HepG2 (cell line): Measurements from ENCODE around the gene JDP2.

Experiments
- ARNT2 ChIP-seq: sonication (generic); formaldehyde crosslinking; IDR thresholded peaks from 2 replicates; pipeline ENCODE4 v1.8.0; 2022; ENCODE audit warnings: mild to moderate bottlenecking, low read depth, missing genetic modification reagents, moderate library complexity
- MAF1 ChIP-seq: sonication (generic); formaldehyde crosslinking; IDR thresholded peaks from 2 replicates; pipeline ENCODE4 v1.5.0; 2020; ENCODE audit warnings: missing genetic modification reagents, borderline replicate concordance
- NRL ChIP-seq: sonication (generic); formaldehyde crosslinking; IDR thresholded peaks from 2 replicates; pipeline ENCODE4 v1.5.0; 2020; ENCODE audit warnings: missing genetic modification reagents, mild to moderate bottlenecking, moderate library complexity, borderline replicate concordance
- PHF20 ChIP-seq: sonication (generic); formaldehyde crosslinking; IDR thresholded peaks from 2 replicates; pipeline ENCODE4 v1.5.0; 2020; ENCODE audit warnings: mild to moderate bottlenecking, missing genetic modification reagents
- POLR2A ChIP-seq, 2 experiments: IDR thresholded peaks; 2 replicates each; pipeline ENCODE4 v1.6.1; 2011; ENCODE audit warnings: low read depth in 2 of 2, low read length in 2 of 2, mild to moderate bottlenecking in 1 of 2, moderate library complexity in 1 of 2; ENCODE audit not compliant: insufficient read depth in 1 of 2
- RFX5 ChIP-seq: IDR thresholded peaks from 2 replicates; pipeline ENCODE4 v1.6.1; 2011; ENCODE audit warnings: low read depth, low read length, improper control_type of control experiment
- TAF1 ChIP-seq: sonication (generic); formaldehyde crosslinking; IDR thresholded peaks from 2 replicates; pipeline ENCODE4 v1.4.0; 2020; ENCODE audit warnings: missing genetic modification reagents
- ZFY ChIP-seq: sonication (generic); formaldehyde crosslinking; IDR thresholded peaks from 2 replicates; pipeline ENCODE4 v1.4.0; 2020; ENCODE audit warnings: missing genetic modification reagents
- ZNF512 ChIP-seq: sonication (generic); formaldehyde crosslinking; IDR thresholded peaks from 2 replicates; pipeline ENCODE4 v1.4.0; 2020; ENCODE audit warnings: mild to moderate bottlenecking, missing genetic modification reagents
- TF ChIP-seq, protein P1 (sequence below): sonication (generic); formaldehyde crosslinking; IDR thresholded peaks from 2 replicates; pipeline ENCODE4 v1.5.0; 2020; ENCODE audit warnings: mild to moderate bottlenecking, missing genetic modification reagents, moderate library complexity
- TF ChIP-seq, protein P2 (sequence below): sonication (generic); formaldehyde crosslinking; IDR thresholded peaks from 2 replicates; pipeline ENCODE4 v1.8.1; 2022; ENCODE audit warnings: mild to moderate bottlenecking, missing genetic modification reagents

- TF ChIP-seq, protein P1, sequence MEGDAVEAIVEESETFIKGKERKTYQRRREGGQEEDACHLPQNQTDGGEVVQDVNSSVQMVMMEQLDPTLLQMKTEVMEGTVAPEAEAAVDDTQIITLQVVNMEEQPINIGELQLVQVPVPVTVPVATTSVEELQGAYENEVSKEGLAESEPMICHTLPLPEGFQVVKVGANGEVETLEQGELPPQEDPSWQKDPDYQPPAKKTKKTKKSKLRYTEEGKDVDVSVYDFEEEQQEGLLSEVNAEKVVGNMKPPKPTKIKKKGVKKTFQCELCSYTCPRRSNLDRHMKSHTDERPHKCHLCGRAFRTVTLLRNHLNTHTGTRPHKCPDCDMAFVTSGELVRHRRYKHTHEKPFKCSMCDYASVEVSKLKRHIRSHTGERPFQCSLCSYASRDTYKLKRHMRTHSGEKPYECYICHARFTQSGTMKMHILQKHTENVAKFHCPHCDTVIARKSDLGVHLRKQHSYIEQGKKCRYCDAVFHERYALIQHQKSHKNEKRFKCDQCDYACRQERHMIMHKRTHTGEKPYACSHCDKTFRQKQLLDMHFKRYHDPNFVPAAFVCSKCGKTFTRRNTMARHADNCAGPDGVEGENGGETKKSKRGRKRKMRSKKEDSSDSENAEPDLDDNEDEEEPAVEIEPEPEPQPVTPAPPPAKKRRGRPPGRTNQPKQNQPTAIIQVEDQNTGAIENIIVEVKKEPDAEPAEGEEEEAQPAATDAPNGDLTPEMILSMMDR (CRISPR knock-in tag), result no peak
- no peak for TF ChIP-seq ARNT2 (CRISPR knock-in tag)
- TF ChIP-seq ZFY (CRISPR knock-in tag), result no peak
- TF ChIP-seq RFX5, result no peak
- TF ChIP-seq PHF20, result no peak
- no peak for TF ChIP-seq MAF1 (CRISPR knock-in tag)
- no peak for TF ChIP-seq NRL (CRISPR knock-in tag)
- TF ChIP-seq ZNF512 (CRISPR knock-in tag), result no peak
- TF ChIP-seq, protein P2, sequence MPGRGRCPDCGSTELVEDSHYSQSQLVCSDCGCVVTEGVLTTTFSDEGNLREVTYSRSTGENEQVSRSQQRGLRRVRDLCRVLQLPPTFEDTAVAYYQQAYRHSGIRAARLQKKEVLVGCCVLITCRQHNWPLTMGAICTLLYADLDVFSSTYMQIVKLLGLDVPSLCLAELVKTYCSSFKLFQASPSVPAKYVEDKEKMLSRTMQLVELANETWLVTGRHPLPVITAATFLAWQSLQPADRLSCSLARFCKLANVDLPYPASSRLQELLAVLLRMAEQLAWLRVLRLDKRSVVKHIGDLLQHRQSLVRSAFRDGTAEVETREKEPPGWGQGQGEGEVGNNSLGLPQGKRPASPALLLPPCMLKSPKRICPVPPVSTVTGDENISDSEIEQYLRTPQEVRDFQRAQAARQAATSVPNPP, result no peak
- TF ChIP-seq TAF1 (CRISPR knock-in tag), result no peak
- no peak for TF ChIP-seq POLR2A (IDR thresholded peaks at IDR 0.05; ENCODE audit: insufficient read depth in 1 of 2, low read depth in 2 of 2, low read length in 2 of 2)
Observed at GRCh38 chr14:75404847-75405246, 23.0 kb upstream of the JDP2 start.
